ENCODE results near the gene CD320.
"Not testable (repeated sequence)": the region's sequence is repeated elsewhere in the genome, so short reads cannot be mapped to it uniquely, and the experiment has no call there.

CD320 gene

GRCh38 chr19:8332976-8333766 is 25.0 kb upstream of the CD320 start:
- no peak for DNase-seq

- no peak for DNase-seq
These were observed 23.2 kb upstream of the CD320 start for GRCh38 chr19:8331263-8331845.

- DNase-seq = no peak
These were observed 21.8 kb upstream of the CD320 start for GRCh38 chr19:8329996-8330395.

- no peak for DNase-seq
These were observed 17.3 kb upstream of the CD320 start for GRCh38 chr19:8325454-8325853.

- no peak for DNase-seq
These were observed 16.3 kb upstream of the CD320 start for GRCh38 chr19:8324186-8325050.

- DNase-seq = no peak
These were observed 15.6 kb upstream of the CD320 start for GRCh38 chr19:8323781-8324185.

- DNase-seq = no peak
These were observed 14.5 kb upstream of the CD320 start for GRCh38 chr19:8322638-8322997.

- DNase-seq = no peak
These were observed 14.0 kb upstream of the CD320 start for GRCh38 chr19:8321986-8322637.

- peak; percentile 91 for DNase-seq
These were observed 13.2 kb upstream of the CD320 start, which contains the start of the genes NDUFA7 and RPS28 for GRCh38 chr19:8321067-8321985. TSS of gene NDUFA7 (minus strand) at chr19:8321375. CDS start at chr19:8321358, 17 bp downstream. TSS of gene RPS28 (plus strand) at chr19:8321496. CDS start at chr19:8321531, 35 bp downstream.

GRCh38 chr19:8320564-8321066 is 12.5 kb upstream of the CD320 start:
- no peak for DNase-seq

- DNase-seq = no peak
These were observed 11.8 kb upstream of the CD320 start for GRCh38 chr19:8319807-8320520.

- not testable (repeated sequence) for DNase-seq
These were observed 10.7 kb upstream of the CD320 start for GRCh38 chr19:8318835-8319234.

GRCh38 chr19:8316351-8317125 is 8.4 kb upstream of the CD320 start:
- no peak for DNase-seq

- DNase-seq = not testable (repeated sequence)
These were observed 7.0 kb upstream of the CD320 start for GRCh38 chr19:8314981-8315640.

GRCh38 chr19:8311461-8312260 is 3.5 kb upstream of the CD320 start:
- DNase-seq = no peak

- no peak for DNase-seq
These were observed 2.3 kb upstream of the CD320 start for GRCh38 chr19:8310342-8311055.

GRCh38 chr19:8308891-8309291 is 733 bp upstream of the CD320 start:
- no peak for DNase-seq

- no peak for DNase-seq
These were observed 676 bp downstream of the CD320 start for GRCh38 chr19:8307400-8307964.

All from KG1 (cell line).